ENCODE results near the gene GPR153. TPM values are rescaled to one million over a fixed set of nuclear protein-coding genes. Genes with fewer than 3 reads are reported as not detected.

The GPR153 gene
- total RNA-seq, 1 experiment from 2014 or later: 6.1 TPM

- POLR2A ChIA-PET: no interaction called here
- Histone ChIP-seq H3K27me3 (ENCODE audit: insufficient read depth, low read length) (no peaks in the 10 kb centered on the region), H3K4me1 (ENCODE audit: control insufficient read depth in 1 of 2, insufficient read depth in 2 of 2, low read length in 2 of 2) (peaks cover 7 to 33% of the 10 kb centered on the region in 2 experiments; a peak in 3 of 4 replicates), H3K4me2 (ENCODE audit: low read length) (peak overlapping the region; percentile 91), H3K27ac (ENCODE audit: low read depth, low read length) (no peak overlapping the region), H3K36me3 (ENCODE audit: control insufficient read depth in 1 of 2, insufficient read depth in 2 of 2, low read length in 2 of 2) (peaks cover 17 to 36% of the 10 kb centered on the region in 2 experiments; a peak in 3 of 4 replicates), H4K20me1 (ENCODE audit: insufficient read depth) (no peaks in the 10 kb centered on the region; the same call in 1 of the 2 replicates), H2AFZ (ENCODE audit: low read depth, low read length, poor library complexity, severe bottlenecking) (no peak overlapping the region), H3K4me3 (replicated peaks in 1 of 2; ENCODE audit: low read depth in 1 of 2, low read length in 2 of 2) (no peak overlapping the region), H3K79me2 (ENCODE audit: insufficient read depth, low read length) (peaks cover 60% of the 10 kb centered on the region), H3K9me3 (ENCODE audit: control insufficient read depth in 1 of 2, insufficient read depth in 1 of 2, low read depth in 1 of 2, low read length in 2 of 2) (no peaks in the 10 kb centered on the region), H3K9me2 (ENCODE audit: insufficient read depth) (no peaks in the 10 kb centered on the region), H3K9ac (ENCODE audit: low read length) (peak overlapping the region; percentile 20; the same call in 1 of the 2 replicates)
- CTCF ChIA-PET: interaction anchor here (1.2 kb wide), 1 partner anchor 27 kb away, joined by 3 read pairs; the partner anchor contains the start of gene RNF207
- DNase-seq (ENCODE audit: low read depth, low spot score) (no peak), ATAC-seq (no peak)
- RAD21 ChIA-PET (ENCODE audit: low non-redundant PET in 1 of 2, low total read pairs in 2 of 2, uncharacterized antibody in 2 of 2, unreplicated experiment in 2 of 2): no interaction called here
- intact Hi-C loops (cut with micrococcal nuclease): no loop called here
- TF ChIP-seq SRF (IDR thresholded peaks at IDR 0.05; ENCODE audit: low read depth): no peak
- no peak for TF ChIP-seq ELF1 (IDR thresholded peaks at IDR 0.05; ENCODE audit: borderline replicate concordance, low read depth)
- TF ChIP-seq, protein P1, sequence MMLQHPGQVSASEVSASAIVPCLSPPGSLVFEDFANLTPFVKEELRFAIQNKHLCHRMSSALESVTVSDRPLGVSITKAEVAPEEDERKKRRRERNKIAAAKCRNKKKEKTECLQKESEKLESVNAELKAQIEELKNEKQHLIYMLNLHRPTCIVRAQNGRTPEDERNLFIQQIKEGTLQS (IDR thresholded peaks at IDR 0.05): no peak
- TF ChIP-seq TCF7L2 (IDR thresholded peaks at IDR 0.05; ENCODE audit: borderline replicate concordance, extremely low read depth, insufficient read depth, insufficient read length): no peak
- TF ChIP-seq CEBPB (IDR thresholded peaks at IDR 0.05; ENCODE audit: low read depth): no peak
- no peak for TF ChIP-seq YY1 (IDR thresholded peaks at IDR 0.05; ENCODE audit: extremely low read depth, insufficient replicate concordance, low read depth, low read length)
- no peak for TF ChIP-seq JUND (IDR thresholded peaks at IDR 0.05)
- no peak for TF ChIP-seq EZH2 (IDR thresholded peaks at IDR 0.05)
- no peak for TF ChIP-seq ZBTB33 (IDR thresholded peaks at IDR 0.05; ENCODE audit: extremely low read depth, insufficient replicate concordance, low read length)
- no peak for TF ChIP-seq ZFX (IDR thresholded peaks at IDR 0.05)
- no peak for TF ChIP-seq SIN3A (IDR thresholded peaks at IDR 0.05; ENCODE audit: low read depth)
- no peak for TF ChIP-seq CBX3 (IDR thresholded peaks at IDR 0.05; ENCODE audit: low read depth)
- no peak for TF ChIP-seq ZNF274 (IDR thresholded peaks at IDR 0.05; ENCODE audit: low read depth, low read length)
- TF ChIP-seq SP1 (IDR thresholded peaks at IDR 0.05; ENCODE audit: low read depth): no peak
- TF ChIP-seq POLR2AphosphoS5 (IDR thresholded peaks at IDR 0.05; ENCODE audit: low read depth, low read length): no peak
- TF ChIP-seq EZH2phosphoT487 (IDR thresholded peaks at IDR 0.05; ENCODE audit: borderline replicate concordance): no peak
- BruUV-seq (replicated peaks): no TSS peak
Observed at GRCh38 chr1:6233376-6233775, 27.5 kb downstream of the GPR153 start.
